Adipose tissue (tissue), 3 donors: ENCODE data around the gene GK. TPM values are rescaled to one million over a fixed set of nuclear protein-coding genes. Genes with fewer than 3 reads are reported as not detected.
"Not testable (repeated sequence)": the region's sequence is repeated elsewhere in the genome, so short reads cannot be mapped to it uniquely, and the experiment has no call there.

Experiments
- H3K27ac ChIP-seq: one replicate; pipeline ENCODE4 v1.5.1; 2013; ENCODE audit warnings: low read depth, low read length
- WGBS, 3 donors: extraction: QIAGEN DNeasy Blood & Tissue Kit; methylation state at CpG; one replicate each; pipeline ENCODE4 v1.1.7; 2013; 5-methylcytosine and 5-hydroxymethylcytosine counted together
- polyA plus RNA-seq, 3 donors: library from polyadenylated mRNA; stranded (reverse); fragments of 200-250 nt; gene quantifications; one replicate each; pipeline ENCODE4 v1.2.3, GENCODE V29; 2013
- donor health status: healthy with polysubstance abuse.
- donor health status: Bipolar disorder and iron deficiency.
- donor health status: healthy.

GK gene
- polyA plus RNA-seq, 3 donors: 1.9 to 6.5 (median 3.4) TPM

DNA sequence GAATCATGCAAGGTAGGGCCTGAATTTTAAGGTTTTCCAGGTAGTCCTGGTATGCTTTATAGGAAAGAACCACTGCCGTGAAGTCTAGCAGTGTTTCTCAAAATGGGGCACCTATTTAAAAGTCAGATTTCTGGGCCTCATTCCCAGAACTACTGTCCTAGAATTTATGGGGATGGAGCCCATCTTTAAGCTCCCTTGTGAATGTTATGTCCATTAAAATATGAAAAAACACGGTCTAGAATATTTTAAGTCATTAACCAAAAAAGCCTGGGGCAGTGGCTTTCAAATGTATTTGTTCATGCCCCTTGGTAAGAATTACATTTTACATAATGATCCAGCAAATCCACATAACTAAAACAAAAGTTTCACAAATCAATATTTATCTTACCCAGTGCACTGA, 35.4 kb downstream of the GK start:
- no peak overlapping the region for H3K27ac ChIP-seq
- 57 to 90% (median 89%) methylated on average over 2 of the region's 2 CpGs for WGBS, 3 donors

DNA sequence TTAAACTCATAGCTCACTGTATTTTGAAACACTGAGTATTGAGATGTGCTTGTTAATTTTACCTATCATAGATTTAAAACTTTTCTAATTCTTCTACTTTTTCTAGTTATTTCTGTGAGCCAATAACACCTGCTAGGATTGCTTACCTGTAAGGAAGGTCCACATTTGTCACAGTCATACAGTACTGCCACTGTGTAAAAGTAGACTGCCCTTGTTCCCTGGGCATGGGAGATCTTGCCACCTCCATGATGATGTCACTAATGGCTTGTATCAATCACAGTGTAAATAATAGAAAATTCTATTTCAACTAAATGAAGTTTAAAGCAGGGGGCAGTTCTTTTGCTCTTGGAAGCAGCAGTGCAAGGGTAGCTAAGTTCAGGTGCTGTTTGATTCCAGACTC, 35.9 kb downstream of the GK start:
- no peak overlapping the region for H3K27ac ChIP-seq

DNA sequence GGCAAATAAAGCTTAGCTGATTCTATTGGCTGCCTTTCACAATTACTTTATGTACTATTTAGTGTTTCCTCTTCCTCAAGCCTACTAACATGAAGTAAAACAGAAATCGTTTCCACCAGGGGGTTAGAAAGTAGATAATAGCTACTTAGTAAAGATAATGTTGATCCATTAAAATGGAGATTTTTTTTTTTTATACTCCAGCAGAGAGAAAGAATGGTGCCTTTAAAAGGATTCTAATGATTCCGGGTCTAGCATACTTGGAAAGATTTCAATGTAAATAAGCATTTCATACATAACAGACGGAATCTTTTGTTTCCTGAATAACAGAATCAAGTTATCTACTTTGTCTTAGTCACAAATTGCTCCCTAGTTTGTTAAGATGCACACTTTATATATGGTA, 37.1 kb downstream of the GK start:
- 18 to 54% (median 45%) methylated on average over 3 of the region's 3 CpGs for WGBS, 3 donors
- no peak overlapping the region for H3K27ac ChIP-seq

- 23 to 66% (median 64%) methylated on average over 4 of the region's 4 CpGs for WGBS, 3 donors
These were observed 40.9 kb downstream of the GK start for GRCh38 chrX:30693999-30694650.

GRCh38 chrX:30702736-30703135, 49.5 kb downstream of the GK start:
- WGBS, 3 donors: 57 to 80% (median 67%) methylated on average over 2 of the region's 2 CpGs
- H3K27ac ChIP-seq: no peak overlapping the region

More at GRCh38 chrX:30693999-30694650, 40.9 kb downstream of the GK start:
- H3K27ac ChIP-seq: no peak overlapping the region

DNA sequence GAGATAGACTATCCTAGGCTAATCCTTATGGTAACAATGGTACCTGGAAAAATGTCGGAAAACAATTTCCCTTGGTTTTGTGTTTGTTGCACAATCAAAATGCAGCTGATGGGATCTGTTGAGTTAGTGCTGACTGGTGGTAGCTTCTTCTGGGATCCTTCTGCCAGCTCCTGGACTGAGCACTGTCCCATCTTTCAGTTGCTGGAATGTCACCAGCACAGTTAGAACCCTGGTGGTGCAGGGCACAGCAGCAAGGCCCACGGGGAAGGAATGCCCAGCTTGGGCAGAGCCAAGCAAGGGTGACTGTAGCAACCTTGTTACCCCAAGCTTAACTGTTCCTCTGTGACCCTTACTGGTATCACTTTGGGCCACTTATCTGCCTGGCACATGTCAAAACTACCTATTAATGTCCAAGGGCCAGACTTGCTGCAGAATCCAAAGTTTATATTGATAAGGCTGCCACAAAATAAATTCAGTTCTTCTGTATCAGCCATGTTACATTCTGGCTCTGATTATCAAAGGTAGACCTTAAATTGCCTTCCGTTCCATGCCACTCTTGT, 53.1 kb downstream of the GK start:
- H3K27ac ChIP-seq: no peak overlapping the region
- WGBS, 3 donors: 91 to 94% (median 93%) methylated on average over 3 of the region's 3 CpGs

DNA sequence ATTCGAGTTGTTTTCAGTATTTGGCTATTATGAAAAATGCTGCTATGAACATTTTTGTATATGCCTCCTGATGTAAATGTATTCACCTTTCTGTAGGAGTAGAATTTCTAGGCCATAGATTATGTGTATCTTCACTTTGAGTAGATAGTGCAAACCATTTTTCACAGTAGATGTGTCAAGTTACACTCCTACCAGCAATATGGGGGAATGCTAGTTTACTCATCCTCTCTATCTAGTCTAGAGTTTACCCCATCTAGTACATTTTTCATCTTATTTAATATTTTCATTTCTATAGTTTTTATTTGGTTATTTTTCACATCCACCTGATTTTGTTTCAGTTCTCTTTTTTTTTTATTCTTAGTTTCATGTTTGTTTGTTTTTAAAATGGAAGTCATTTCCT, 59.0 kb downstream of the GK start:
- H3K27ac ChIP-seq: no peak overlapping the region
- 68 to 95% (median 81%) methylated on average over 1 of the region's 1 CpG for WGBS, 3 donors

DNA sequence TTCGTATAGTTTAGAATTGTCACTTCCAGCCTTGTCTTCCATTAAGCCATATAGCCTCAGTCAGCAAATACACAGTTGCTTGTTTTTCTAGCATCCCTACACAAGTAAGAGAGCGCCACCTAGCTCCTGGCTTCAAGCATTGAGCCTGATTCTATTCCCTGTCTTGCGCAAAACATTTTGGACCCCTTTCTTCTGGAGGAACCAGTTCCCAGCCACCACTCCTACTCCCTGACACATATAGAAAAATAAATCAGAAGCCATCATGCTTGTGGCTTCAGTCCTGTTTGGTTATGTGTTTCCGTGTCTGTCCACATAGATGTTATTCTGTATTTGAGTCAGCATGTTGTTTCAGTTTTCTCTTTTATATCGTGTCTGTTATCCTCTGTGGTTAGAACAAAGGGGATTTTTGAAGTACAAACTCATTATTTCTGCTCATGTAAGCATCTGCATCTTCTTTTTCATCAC, 59.9 kb downstream of the GK start:
- 36 to 80% (median 69%) methylated on average over 5 of the region's 5 CpGs for WGBS, 3 donors
- H3K27ac ChIP-seq: no peak overlapping the region

DNA sequence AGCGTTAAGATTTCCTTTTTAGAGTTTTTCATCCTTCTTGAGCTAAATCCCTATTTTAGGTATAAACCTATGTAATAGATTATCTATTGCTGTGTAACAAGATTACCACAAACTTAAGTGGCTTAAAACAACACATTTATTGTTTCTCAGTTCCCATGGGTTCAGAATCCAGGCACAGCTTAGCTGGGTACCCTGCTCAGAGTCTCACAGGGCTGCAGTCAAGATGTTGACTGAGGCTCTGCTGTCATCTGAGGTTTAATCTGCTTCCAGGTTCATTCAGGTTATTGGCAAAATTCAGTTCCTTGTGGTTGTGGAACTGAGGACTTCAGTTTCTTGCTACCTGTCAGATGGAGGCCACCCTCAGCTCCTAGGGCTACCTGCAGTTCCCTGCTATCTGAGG, 60.9 kb downstream of the GK start:
- no peak overlapping the region for H3K27ac ChIP-seq
- WGBS, 3 donors: 82 to 100% (median 97%) methylated on average over 1 of the region's 1 CpG

- WGBS, 3 donors: 54 to 95% (median 83%) methylated on average over 2 of the region's 2 CpGs
These were observed 62.8 kb downstream of the GK start for GRCh38 chrX:30715976-30716375.

GRCh38 chrX:30733852-30734660, 80.8 kb downstream of the GK start:
- H3K27ac ChIP-seq: no peak overlapping the region
- 67 to 80% (median 72%) methylated on average over 17 of the region's 17 CpGs for WGBS, 3 donors

More at GRCh38 chrX:30715976-30716375, 62.8 kb downstream of the GK start:
- H3K27ac ChIP-seq: no peak overlapping the region

GRCh38 chrX:30734782-30735181, 81.6 kb downstream of the GK start:
- H3K27ac ChIP-seq: no peak overlapping the region
- WGBS, 3 donors: 59 to 90% (median 86%) methylated on average over 3 of the region's 3 CpGs

GRCh38 chrX:30735839-30736238, 82.6 kb downstream of the GK start:
- H3K27ac ChIP-seq: no peak overlapping the region
- WGBS, 3 donors: 9 to 14% (median 10%) methylated on average over 6 of the region's 6 CpGs

DNA sequence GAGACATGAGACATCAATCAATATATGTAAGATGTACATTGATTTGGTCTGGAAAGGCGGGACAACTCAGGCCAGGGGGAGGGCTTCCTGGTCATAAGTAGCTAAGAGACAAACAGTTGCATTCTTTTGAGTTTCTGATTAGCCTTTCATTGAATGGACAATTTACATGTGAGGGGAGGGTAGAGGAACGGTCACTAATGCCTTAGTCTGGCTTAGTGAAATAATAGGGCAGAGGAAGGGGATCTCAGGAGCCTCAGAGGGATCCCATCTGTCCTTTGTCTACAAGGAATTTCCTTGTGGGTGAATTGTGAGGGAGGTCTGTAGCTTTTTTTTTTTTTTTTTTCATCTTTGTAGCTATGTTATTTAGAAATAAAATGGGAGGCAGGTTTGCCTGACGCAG, 88.3 kb downstream of the GK start:
- WGBS, 3 donors: 62 to 66% (median 65%) methylated on average over 3 of the region's 3 CpGs
- H3K27ac ChIP-seq: no peak overlapping the region

DNA sequence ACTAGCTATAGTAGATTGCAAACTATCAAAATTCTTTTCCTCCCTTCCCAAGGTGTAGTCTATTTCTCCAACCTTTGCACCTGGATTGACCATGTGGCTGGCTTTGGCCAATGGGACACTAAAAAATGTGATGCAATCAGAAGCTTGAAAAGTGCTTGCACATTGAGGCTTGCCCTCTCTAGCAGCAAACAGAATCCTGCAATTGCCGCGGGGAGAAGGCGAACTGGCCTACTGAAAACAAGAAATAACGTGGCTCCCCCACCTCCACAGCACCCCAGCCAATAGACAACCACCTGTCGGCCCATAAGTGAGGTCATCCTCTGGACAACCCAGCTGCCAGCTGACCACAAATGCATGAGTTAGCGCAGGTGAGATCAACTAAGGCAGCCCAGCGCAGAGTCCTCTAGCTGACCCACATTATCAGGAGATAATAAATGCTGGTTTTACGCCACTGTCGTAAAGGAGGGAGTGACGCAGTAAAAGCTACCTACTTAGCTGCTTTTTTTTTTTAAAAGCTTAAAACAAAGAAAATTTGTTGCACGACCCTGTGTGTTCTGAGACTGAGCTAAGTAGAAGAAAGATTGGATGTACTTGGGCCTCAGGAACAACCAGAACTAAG, 95.2 kb downstream of the GK start:
- no peak overlapping the region for H3K27ac ChIP-seq
- WGBS, 3 donors: 80 to 88% (median 87%) methylated on average over 11 of the region's 11 CpGs

DNA sequence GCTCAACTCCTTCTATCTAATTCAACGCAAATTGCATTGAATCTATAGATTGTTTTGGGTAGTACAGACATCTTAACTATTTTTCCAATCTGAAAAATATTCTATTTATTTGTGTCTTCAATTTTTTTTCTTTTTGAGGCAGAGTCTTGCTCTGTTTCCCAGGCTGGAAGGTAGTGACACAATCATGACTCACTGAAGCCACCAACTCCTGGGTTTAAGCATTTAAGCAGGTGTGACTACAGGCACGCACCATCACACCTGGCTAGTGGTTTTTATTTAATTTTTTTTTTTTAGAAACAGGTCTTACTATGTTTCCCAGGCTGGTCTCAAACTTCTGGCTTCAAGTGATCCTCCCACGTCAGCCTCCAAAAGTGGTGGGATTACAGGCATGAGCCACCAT, 98.3 kb downstream of the GK start:
- H3K27ac ChIP-seq: no peak overlapping the region
- 73 to 92% (median 90%) methylated on average over 3 of the region's 3 CpGs for WGBS, 3 donors

DNA sequence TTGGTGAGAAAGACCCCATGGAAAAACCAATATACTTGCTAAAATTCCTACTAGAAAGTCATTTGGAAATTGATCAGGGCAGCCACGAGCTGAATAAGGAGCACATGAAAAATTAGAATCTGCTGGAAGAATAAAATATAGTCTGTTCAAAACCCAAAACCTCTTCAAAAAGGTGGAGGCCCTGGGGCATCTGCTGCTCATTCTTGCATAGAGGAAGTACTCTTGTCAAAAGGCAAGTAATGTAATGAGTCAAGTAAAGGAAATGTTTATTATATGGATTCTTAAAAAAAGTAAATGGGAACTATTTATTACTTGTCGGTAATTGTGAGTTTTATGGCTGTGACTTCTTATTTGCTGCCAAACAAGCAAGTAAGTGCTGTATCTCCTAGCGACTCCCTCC, 109.5 kb downstream of the GK start:
- WGBS, 3 donors: 37 to 69% (median 41%) methylated on average over 3 of the region's 3 CpGs
- no peak overlapping the region for H3K27ac ChIP-seq

DNA sequence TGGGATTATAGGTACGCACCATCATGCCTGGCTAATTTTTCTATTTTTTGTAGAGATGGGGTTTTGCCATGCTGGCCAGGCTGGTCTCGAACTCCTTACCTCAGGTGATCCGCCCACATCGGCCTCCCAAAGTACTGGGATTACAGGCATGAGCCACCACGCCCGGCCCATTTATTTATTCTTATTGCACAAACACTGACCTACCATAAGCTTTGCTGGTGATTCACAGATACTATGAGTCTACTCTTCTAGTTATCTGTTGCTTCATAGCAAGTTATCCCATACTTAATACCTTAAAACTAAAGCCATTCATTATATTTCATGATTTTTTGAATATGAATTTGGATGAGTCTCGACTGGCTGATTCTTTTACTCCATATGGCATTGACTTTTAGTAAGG, 120.5 kb downstream of the GK start:
- 86 to 96% (median 89%) methylated on average over 7 of the region's 7 CpGs for WGBS, 3 donors
- not testable (repeated sequence) for H3K27ac ChIP-seq

DNA sequence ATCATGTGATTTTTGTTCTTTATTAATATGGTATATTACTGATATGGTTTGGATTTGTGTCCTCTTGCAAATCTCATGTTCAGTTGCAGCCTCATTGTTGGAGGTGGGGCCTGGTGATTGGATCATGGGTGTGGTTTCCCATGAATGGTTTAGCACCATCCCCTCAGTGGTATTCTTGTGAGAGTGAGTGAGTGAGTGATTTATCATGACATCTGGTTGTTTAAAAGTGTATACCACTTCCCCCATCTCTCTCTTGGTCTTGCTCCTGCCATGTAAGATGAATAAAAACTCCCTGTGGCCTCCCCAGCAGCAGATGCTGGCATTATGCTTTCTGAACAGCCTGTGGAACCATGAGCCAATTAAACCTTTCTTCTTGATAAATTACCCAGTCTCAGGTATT, 124.4 kb downstream of the GK start:
- no peak overlapping the region for H3K27ac ChIP-seq
